NT2/D1 (cell line): ENCODE results near the gene ANG.

Experiments
- SUZ12 ChIP-seq: IDR thresholded peaks from 2 replicates; pipeline ENCODE4 v1.6.1; 2011; ENCODE audit not compliant: insufficient read length, insufficient read depth; ENCODE audit errors: extremely low read depth
- YY1 ChIP-seq: IDR thresholded peaks from 2 replicates; pipeline ENCODE4 v1.6.1; 2011; ENCODE audit not compliant: insufficient read length, insufficient read depth
- ZNF274 ChIP-seq: IDR thresholded peaks from 2 replicates; pipeline ENCODE4 v1.6.1; 2011; ENCODE audit warnings: mild to moderate bottlenecking, low read depth, low read length

GRCh38 chr14:20734430-20734806 is 45.9 kb downstream of the ANG start:
- no peak for TF ChIP-seq YY1
- no peak for TF ChIP-seq ZNF274
- no peak for TF ChIP-seq SUZ12
